Stimulated activated naive CD8-positive, alpha-beta T cell treated with anti-CD3 and anti-CD28 coated beads, Interleukin-15, Interleukin-2, amounts not matched to agents 100 ng/mL and 50 ng/mL, for 24 hours (primary cell): Measurements from ENCODE around the gene RFTN1.

Experiments used
- H3K27ac Mint-ChIP-seq: one replicate; pipeline ENCODE4 v1.8.0; 2021; ENCODE audit warnings: mild to moderate bottlenecking, mixed read lengths
- H3K27me3 Mint-ChIP-seq: one replicate; pipeline ENCODE4 v1.8.0; 2021; ENCODE audit warnings: mixed read lengths
- H3K36me3 Mint-ChIP-seq: one replicate; pipeline ENCODE4 v1.8.0; 2021; ENCODE audit warnings: low read depth, mixed read lengths
- H3K4me1 Mint-ChIP-seq: one replicate; pipeline ENCODE4 v1.8.0; 2021; ENCODE audit warnings: low read depth, mixed read lengths
- H3K4me3 Mint-ChIP-seq: one replicate; pipeline ENCODE4 v1.8.0; 2021; ENCODE audit warnings: mild to moderate bottlenecking, mixed read lengths
- H3K9me3 Mint-ChIP-seq: one replicate; pipeline ENCODE4 v1.8.0; 2021; ENCODE audit warnings: mixed read lengths

RFTN1 gene

DNA sequence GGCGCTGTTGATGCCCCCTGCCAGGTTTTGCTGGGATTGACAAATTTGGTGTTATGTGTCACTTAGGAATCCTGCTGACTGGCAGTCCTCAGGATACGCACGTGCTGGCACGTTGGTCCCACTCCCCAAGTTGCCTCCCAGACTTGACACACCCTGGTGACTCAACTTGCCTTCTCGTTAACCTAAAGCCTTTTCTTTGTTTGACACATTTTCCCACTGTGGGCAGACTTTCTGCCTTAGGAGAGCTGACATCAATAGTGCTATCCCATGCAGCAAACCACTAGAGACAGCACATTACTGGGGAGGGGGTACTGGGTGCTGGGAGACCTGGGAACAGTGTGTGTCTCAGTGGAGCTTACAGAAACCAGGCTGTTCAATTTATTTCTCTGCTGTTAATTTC lies 144.2 kb downstream of the RFTN1 start:
- no peaks in the 10 kb centered on the region for H3K9me3 Mint-ChIP-seq
- peaks cover 86% of the 10 kb centered on the region for H3K36me3 Mint-ChIP-seq
- peaks cover 87% of the 10 kb centered on the region for H3K4me1 Mint-ChIP-seq
- no peak overlapping the region for H3K4me3 Mint-ChIP-seq
- no peaks in the 10 kb centered on the region for H3K27me3 Mint-ChIP-seq
- H3K27ac Mint-ChIP-seq, result peak overlapping the region; percentile 61

GRCh38 chr3:16366581-16366980 lies 146.9 kb downstream of the RFTN1 start:
- Mint-ChIP-seq H3K4me1 (peaks cover 64% of the 10 kb centered on the region), H3K27me3 (no peaks in the 10 kb centered on the region), H3K4me3 (no peak overlapping the region), H3K9me3 (no peaks in the 10 kb centered on the region), H3K27ac (no peak overlapping the region), H3K36me3 (peaks cover 80% of the 10 kb centered on the region)

GRCh38 chr3:16365491-16366128 lies 147.9 kb downstream of the RFTN1 start:
- peaks cover 77% of the 10 kb centered on the region for H3K36me3 Mint-ChIP-seq

DNA sequence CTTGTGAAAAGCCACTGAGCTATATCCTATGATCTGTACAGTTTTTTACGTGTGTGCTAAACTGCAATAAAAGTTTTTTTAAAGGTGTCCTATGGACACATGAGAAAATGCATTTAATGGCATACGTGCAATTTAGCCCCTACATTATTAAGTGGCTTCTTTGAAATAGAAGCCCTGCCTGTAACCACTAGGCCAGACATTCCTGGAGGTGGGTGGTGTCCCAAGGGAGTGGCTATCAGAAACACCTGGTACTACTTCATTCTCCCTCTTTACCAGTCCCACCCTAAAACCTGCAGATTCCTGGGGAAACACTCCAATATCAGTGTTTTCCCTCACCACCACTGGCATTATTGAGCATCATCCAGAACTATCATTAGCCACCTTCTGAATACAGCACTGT lies 148.5 kb downstream of the RFTN1 start:
- no peak overlapping the region for H3K4me3 Mint-ChIP-seq
- peak overlapping the region; percentile 3 for H3K27ac Mint-ChIP-seq
- H3K27me3 Mint-ChIP-seq, result no peaks in the 10 kb centered on the region
- H3K36me3 Mint-ChIP-seq, result peaks cover 72% of the 10 kb centered on the region
- no peaks in the 10 kb centered on the region for H3K9me3 Mint-ChIP-seq
- H3K4me1 Mint-ChIP-seq, result peaks cover 53% of the 10 kb centered on the region

More at GRCh38 chr3:16365491-16366128, 147.9 kb downstream of the RFTN1 start:
- Mint-ChIP-seq H3K4me1 (peaks cover 56% of the 10 kb centered on the region), H3K27ac (peak overlapping the region; percentile 61), H3K9me3 (no peaks in the 10 kb centered on the region), H3K4me3 (no peak overlapping the region), H3K27me3 (no peaks in the 10 kb centered on the region)

- Mint-ChIP-seq H3K27ac (peak overlapping the region; percentile 22), H3K4me1 (peaks cover 50% of the 10 kb centered on the region), H3K27me3 (no peaks in the 10 kb centered on the region), H3K4me3 (no peak overlapping the region), H3K36me3 (peaks cover 68% of the 10 kb centered on the region), H3K9me3 (no peaks in the 10 kb centered on the region)
Measured at GRCh38 chr3:16364323-16364722, 149.2 kb downstream of the RFTN1 start.

DNA sequence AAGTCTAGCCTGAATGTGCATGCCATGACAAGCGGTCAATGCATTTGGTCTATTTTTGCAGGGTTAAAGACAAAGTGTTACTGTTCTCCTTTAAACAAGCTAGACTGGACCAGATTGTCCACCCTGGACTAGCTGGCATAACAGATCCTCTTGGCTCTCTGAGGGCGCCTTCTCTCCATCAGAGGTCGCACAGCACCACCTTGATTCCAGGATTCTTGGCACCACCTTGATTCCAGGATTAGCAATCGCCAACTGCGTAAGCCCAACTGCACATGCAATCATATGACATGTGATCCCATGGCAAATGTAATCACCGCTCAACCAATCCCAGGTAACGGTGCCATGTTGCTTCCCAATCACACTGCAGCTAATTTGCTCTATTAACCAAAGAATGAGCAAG lies 149.9 kb downstream of the RFTN1 start:
- no peak overlapping the region for H3K4me3 Mint-ChIP-seq
- H3K9me3 Mint-ChIP-seq, result no peaks in the 10 kb centered on the region
- peaks cover 66% of the 10 kb centered on the region for H3K36me3 Mint-ChIP-seq
- no peak overlapping the region for H3K27ac Mint-ChIP-seq
- no peaks in the 10 kb centered on the region for H3K27me3 Mint-ChIP-seq
- H3K4me1 Mint-ChIP-seq, result peaks cover 48% of the 10 kb centered on the region

GRCh38 chr3:16362770-16363169 lies 150.7 kb downstream of the RFTN1 start:
- Mint-ChIP-seq H3K4me3 (no peak overlapping the region), H3K4me1 (peaks cover 45% of the 10 kb centered on the region), H3K9me3 (no peaks in the 10 kb centered on the region), H3K27me3 (no peaks in the 10 kb centered on the region), H3K27ac (no peak overlapping the region), H3K36me3 (peaks cover 69% of the 10 kb centered on the region)

GRCh38 chr3:16361087-16361486 lies 152.4 kb downstream of the RFTN1 start:
- Mint-ChIP-seq H3K36me3 (peaks cover 68% of the 10 kb centered on the region), H3K27ac (peak overlapping the region; percentile 5), H3K27me3 (no peaks in the 10 kb centered on the region), H3K4me3 (no peak overlapping the region), H3K4me1 (peaks cover 36% of the 10 kb centered on the region), H3K9me3 (no peaks in the 10 kb centered on the region)

DNA sequence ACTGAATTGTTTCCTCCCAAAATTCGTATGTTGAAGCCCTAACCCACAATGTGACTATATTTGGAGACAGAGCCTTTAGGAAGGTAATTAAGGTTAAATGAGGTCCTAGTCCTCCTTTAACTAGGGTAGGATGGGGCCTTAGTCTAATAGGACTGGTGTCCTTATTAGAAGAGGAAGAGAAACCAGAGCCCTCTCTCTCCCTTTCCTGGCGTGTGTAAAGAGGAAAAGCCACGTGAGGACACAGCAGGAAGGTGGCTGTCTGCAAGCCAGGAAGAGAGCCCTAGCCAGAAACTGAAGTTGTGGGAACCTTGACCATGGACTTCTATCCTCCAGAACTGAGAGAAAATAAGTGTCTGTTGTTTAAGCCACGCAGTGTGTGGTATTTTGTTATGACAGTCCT lies 154.2 kb downstream of the RFTN1 start:
- peaks cover 28% of the 10 kb centered on the region for H3K4me1 Mint-ChIP-seq

DNA sequence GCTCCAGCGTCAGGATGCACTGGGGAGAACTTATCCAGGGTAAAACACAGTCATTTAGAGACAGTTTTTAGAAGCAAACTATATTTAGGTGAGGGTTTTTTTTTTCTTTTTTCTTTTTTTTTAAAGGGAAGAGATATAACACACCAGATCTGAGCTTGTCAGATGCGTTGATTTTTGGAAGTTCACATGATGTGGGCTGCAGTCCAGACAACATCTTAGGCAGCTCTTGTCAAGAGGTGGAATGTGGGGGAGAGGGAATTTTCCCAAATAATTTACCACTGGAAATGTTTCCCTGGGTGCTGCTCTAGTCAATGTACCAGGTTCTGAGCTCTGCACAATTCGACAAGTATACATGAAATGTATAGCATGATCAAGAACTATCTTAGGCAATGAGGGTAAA lies 155.2 kb downstream of the RFTN1 start:
- H3K36me3 Mint-ChIP-seq, result peaks cover 65% of the 10 kb centered on the region
- H3K27me3 Mint-ChIP-seq, result no peaks in the 10 kb centered on the region
- H3K4me3 Mint-ChIP-seq, result no peak overlapping the region
- no peaks in the 10 kb centered on the region for H3K9me3 Mint-ChIP-seq
- peaks cover 23% of the 10 kb centered on the region for H3K4me1 Mint-ChIP-seq
- no peak overlapping the region for H3K27ac Mint-ChIP-seq

More for the DNA sequence above, 154.2 kb downstream of the RFTN1 start:
- H3K27ac Mint-ChIP-seq, result peak overlapping the region; percentile 66
- H3K36me3 Mint-ChIP-seq, result peaks cover 72% of the 10 kb centered on the region
- H3K27me3 Mint-ChIP-seq, result no peaks in the 10 kb centered on the region
- no peak overlapping the region for H3K4me3 Mint-ChIP-seq
- H3K9me3 Mint-ChIP-seq, result no peaks in the 10 kb centered on the region

- Mint-ChIP-seq H3K36me3 (peaks cover 64% of the 10 kb centered on the region), H3K27ac (peak overlapping the region; percentile 29), H3K9me3 (no peaks in the 10 kb centered on the region), H3K4me3 (no peak overlapping the region), H3K27me3 (no peaks in the 10 kb centered on the region), H3K4me1 (peaks cover 23% of the 10 kb centered on the region)
Measured at GRCh38 chr3:16357186-16358121, 156.0 kb downstream of the RFTN1 start.

GRCh38 chr3:16355828-16356227 lies 157.7 kb downstream of the RFTN1 start:
- Mint-ChIP-seq H3K4me1 (peaks cover 27% of the 10 kb centered on the region), H3K4me3 (no peak overlapping the region), H3K36me3 (peaks cover 64% of the 10 kb centered on the region), H3K27ac (no peak overlapping the region), H3K9me3 (no peaks in the 10 kb centered on the region), H3K27me3 (no peaks in the 10 kb centered on the region)

DNA sequence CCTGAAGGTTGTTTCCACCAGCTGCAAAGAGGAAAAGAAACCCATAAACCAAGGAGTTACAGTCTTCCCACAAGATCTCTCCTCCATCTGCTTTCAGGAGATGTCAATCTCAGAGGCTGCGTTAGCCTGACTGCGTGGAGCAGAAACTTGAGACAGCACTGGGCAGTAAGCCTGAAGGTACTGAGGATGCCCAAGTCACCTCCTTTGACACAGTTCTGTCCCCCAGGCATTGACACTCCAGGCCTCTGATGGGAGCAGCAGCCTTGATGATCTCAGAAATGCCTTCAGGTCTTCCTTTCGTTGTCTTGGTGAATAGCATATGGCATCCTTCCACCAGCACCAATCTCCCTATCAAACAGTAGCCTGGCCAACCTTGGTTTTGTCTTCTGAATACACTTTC lies 159.2 kb downstream of the RFTN1 start:
- no peak overlapping the region for H3K27ac Mint-ChIP-seq
- H3K36me3 Mint-ChIP-seq, result peaks cover 76% of the 10 kb centered on the region
- H3K9me3 Mint-ChIP-seq, result no peaks in the 10 kb centered on the region
- no peak overlapping the region for H3K4me3 Mint-ChIP-seq
- no peaks in the 10 kb centered on the region for H3K27me3 Mint-ChIP-seq
- H3K4me1 Mint-ChIP-seq, result peaks cover 19% of the 10 kb centered on the region

- peaks cover 78% of the 10 kb centered on the region for H3K36me3 Mint-ChIP-seq
- H3K4me1 Mint-ChIP-seq, result peaks cover 14% of the 10 kb centered on the region
- no peak overlapping the region for H3K27ac Mint-ChIP-seq
- H3K4me3 Mint-ChIP-seq, result no peak overlapping the region
- no peaks in the 10 kb centered on the region for H3K9me3 Mint-ChIP-seq
- H3K27me3 Mint-ChIP-seq, result no peaks in the 10 kb centered on the region
Measured at GRCh38 chr3:16352428-16352827, 161.1 kb downstream of the RFTN1 start.

DNA sequence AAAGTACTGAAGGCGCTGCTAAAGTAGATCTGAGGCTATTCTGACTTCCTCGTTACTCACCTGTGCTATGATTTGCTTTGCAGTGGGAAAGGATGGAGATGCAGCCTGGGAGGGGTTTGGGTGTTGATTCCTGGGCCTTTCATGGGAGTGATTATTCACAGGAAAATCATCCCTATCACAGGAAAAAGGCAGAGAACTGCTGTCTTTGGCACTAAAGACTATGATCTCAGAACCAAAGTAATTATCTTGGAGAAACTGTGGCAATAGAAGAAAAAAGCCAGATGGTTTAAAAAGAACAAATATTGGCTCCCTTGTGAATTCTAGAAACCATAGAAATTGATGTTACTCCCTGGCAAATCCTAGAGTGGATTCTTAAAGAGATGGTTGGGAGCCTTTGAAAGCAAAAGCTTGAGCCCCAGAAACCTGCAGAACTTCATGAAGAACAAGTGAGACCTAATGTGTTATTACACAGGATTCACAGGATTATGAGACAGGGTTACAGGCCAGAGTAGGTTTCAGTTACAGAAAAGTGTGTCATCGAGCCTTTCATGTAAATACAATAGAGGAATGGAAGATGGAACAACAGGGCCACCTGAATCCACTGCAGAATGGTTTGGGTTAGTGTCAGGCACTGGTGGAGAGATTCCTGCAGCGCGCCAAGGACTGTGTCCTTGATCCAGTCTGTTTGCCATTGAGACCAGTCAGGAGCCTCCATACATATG lies 162.7 kb downstream of the RFTN1 start:
- H3K36me3 Mint-ChIP-seq, result peaks cover 81% of the 10 kb centered on the region
- H3K27ac Mint-ChIP-seq, result no peak overlapping the region
- H3K9me3 Mint-ChIP-seq, result no peaks in the 10 kb centered on the region
- H3K27me3 Mint-ChIP-seq, result no peaks in the 10 kb centered on the region
- H3K4me1 Mint-ChIP-seq, result peaks cover 24% of the 10 kb centered on the region
- no peak overlapping the region for H3K4me3 Mint-ChIP-seq
